PC-3 (cell line): ENCODE measurements around the gene CCT5. TPM values are rescaled to one million over a fixed set of nuclear protein-coding genes. Genes with fewer than 3 reads are reported as not detected.

Source experiments
- ATAC-seq: fragments of 200-7000 bp; cut with Tn5 transposase; 2 replicates; pipeline ENCODE4 v1.9.1; 2020; ENCODE audit warnings: mild to moderate bottlenecking, moderate library complexity
- BruUV-seq: library from RNA; stranded (reverse); fragments of 400-500 nt; replicated peaks from 2 replicates; lab custom pipeline; 2021; lab: Mats Ljungman, UMichigan
- CTCF ChIA-PET: fragments of 300-600 bp; sonication (Branson Sonifier 250); formaldehyde crosslinking; loops from one replicate; lab custom pipeline; 2022; ENCODE audit warnings: antibody characterized with exemption; lab: Charles Lee
- POLR2A ChIA-PET: fragments of 300-600 bp; sonication (Branson Sonifier 250); formaldehyde crosslinking; loops from one replicate; lab custom pipeline; 2022; ENCODE audit warnings: antibody characterized with exemption; ENCODE audit not compliant: unreplicated experiment; lab: Charles Lee
- DNase-seq: peaks from one replicate; pipeline ENCODE4 v3.0.0-alpha.2; 2015
- H2AFZ ChIP-seq: fragments of 300-600 bp; sonication (generic); 2 replicates; pipeline ENCODE4 v1.6.0; 2016; ENCODE audit warnings: antibody characterized with exemption, low read length
- H3F3A ChIP-seq: fragments of 300-600 bp; sonication (generic); one replicate; pipeline ENCODE4 v1.6.0; 2017; ENCODE audit warnings: antibody characterized with exemption, low read length, control low read depth, mild to moderate bottlenecking; ENCODE audit not compliant: unreplicated experiment
- H3K27ac ChIP-seq: fragments of 300-600 bp; sonication (generic); 2 replicates; pipeline ENCODE4 v1.5.1; 2016; ENCODE audit warnings: mild to moderate bottlenecking, low read length
- H3K27me3 ChIP-seq: fragments of 300-600 bp; sonication (generic); 2 replicates; pipeline ENCODE4 v1.6.1; 2016; ENCODE audit warnings: low read length, mixed read lengths
- H3K36me3 ChIP-seq: fragments of 300-600 bp; sonication (generic); 2 replicates; pipeline ENCODE4 v1.6.1; 2016; ENCODE audit warnings: low read depth, mixed run types, low read length, mixed read lengths
- H3K4me1 ChIP-seq: fragments of 300-600 bp; sonication (generic); 2 replicates; pipeline ENCODE4 v1.5.1; 2016; ENCODE audit warnings: low read length; ENCODE audit not compliant: insufficient read depth
- H3K4me2 ChIP-seq: fragments of 300-600 bp; sonication (generic); 2 replicates; pipeline ENCODE4 v1.6.0; 2016; ENCODE audit warnings: low read length
- H3K4me3 ChIP-seq: fragments of 300-600 bp; sonication (generic); 2 replicates; pipeline ENCODE4 v1.5.1; 2016; ENCODE audit warnings: mild to moderate bottlenecking, low read length, mixed read lengths
- H3K79me2 ChIP-seq: fragments of 300-600 bp; sonication (generic); 2 replicates; pipeline ENCODE4 v1.6.1; 2017; ENCODE audit warnings: low read length, mixed read lengths
- H3K9ac ChIP-seq: fragments of 300-600 bp; sonication (generic); 2 replicates; pipeline ENCODE4 v1.6.0; 2016; ENCODE audit warnings: mild to moderate bottlenecking, low read length
- H3K9me2 ChIP-seq: fragments of 300-600 bp; sonication (generic); replicated peaks from 2 replicates; pipeline ENCODE4 v1.6.1; 2016; ENCODE audit warnings: mixed run types, low read length, mixed read lengths
- H3K9me3 ChIP-seq: fragments of 300-600 bp; sonication (generic); 2 replicates; pipeline ENCODE4 v1.6.1; 2016; ENCODE audit warnings: low read length, mixed read lengths
- H4K20me1 ChIP-seq: fragments of 300-600 bp; sonication (generic); 2 replicates; pipeline ENCODE4 v1.6.1; 2016; ENCODE audit warnings: low read length, mixed read lengths
- CTCF ChIP-seq: fragments of 300-600 bp; sonication (generic); conservative IDR thresholded peaks from 2 replicates; pipeline ENCODE4 v1.5.1; 2017; ENCODE audit warnings: antibody characterized with exemption, low read depth, mild to moderate bottlenecking, low read length
- EZH2 ChIP-seq: fragments of 300-600 bp; sonication (generic); IDR thresholded peaks from one replicate; pipeline ENCODE4 v1.6.1; 2017; ENCODE audit warnings: antibody characterized with exemption, mild to moderate bottlenecking, low read length; ENCODE audit not compliant: unreplicated experiment
- EZH2phosphoT487 ChIP-seq: fragments of 300-600 bp; sonication (generic); IDR thresholded peaks from 2 replicates; pipeline ENCODE4 v1.6.1; 2018; ENCODE audit warnings: mild to moderate bottlenecking, antibody characterized with exemption, low read length, borderline replicate concordance
- intact Hi-C: fragments of 100-400 bp; cut with micrococcal nuclease; formaldehyde crosslinking; loops from 2 replicates; pipeline ENCODE4 v1.9.0; 2023
- total RNA-seq: library from RNA; depleted of rRNA; stranded (reverse); fragments of >200 nt; gene quantifications from 2 replicates; pipeline ENCODE4 v1.2.3, GENCODE V29; 2014

The CCT5 gene
- total RNA-seq, 1 experiment from 2014 or later, result 1,334 TPM

- Histone ChIP-seq H3K4me1 (peaks cover 9% of the 10 kb centered on the region), H3K27ac (no peak overlapping the region), H3K9ac (no peak overlapping the region), H3K27me3 (no peaks in the 10 kb centered on the region), H2AFZ (no peak overlapping the region), H3K9me3 (no peaks in the 10 kb centered on the region), H3K36me3 (no peaks in the 10 kb centered on the region), H4K20me1 (no peaks in the 10 kb centered on the region), H3F3A (no peaks in the 10 kb centered on the region), H3K4me3 (no peak overlapping the region), H3K4me2 (no peak overlapping the region), H3K9me2 (no peaks in the 10 kb centered on the region), H3K79me2 (no peaks in the 10 kb centered on the region)
- ChIA-PET POLR2A (no interaction called here), CTCF (no interaction called here)
- TF ChIP-seq CTCF (no peak), EZH2phosphoT487 (no peak), EZH2 (no peak)
- no peak for DNase-seq
- ATAC-seq, result no peak
- intact Hi-C loops, result no loop called here
- no TSS peak for BruUV-seq
Observed at GRCh38 chr5:10213316-10213715, 36.8 kb upstream of the CCT5 start.

- Histone ChIP-seq H2AFZ (no peak overlapping the region), H3K4me1 (peaks cover 9% of the 10 kb centered on the region), H3K36me3 (no peaks in the 10 kb centered on the region), H3K9me3 (no peaks in the 10 kb centered on the region), H3K79me2 (no peaks in the 10 kb centered on the region), H4K20me1 (no peaks in the 10 kb centered on the region), H3K9ac (no peak overlapping the region), H3K27me3 (no peaks in the 10 kb centered on the region), H3F3A (no peaks in the 10 kb centered on the region), H3K4me3 (no peak overlapping the region), H3K9me2 (no peaks in the 10 kb centered on the region), H3K27ac (no peak overlapping the region), H3K4me2 (no peak overlapping the region)
- BruUV-seq, result no TSS peak
- TF ChIP-seq EZH2phosphoT487, result no peak
- TF ChIP-seq CTCF, result no peak
- no peak for TF ChIP-seq EZH2
- ChIA-PET CTCF (interaction anchor here (0.5 to 0.7 kb wide), 2 partner anchors 19 to 36 kb away, joined by 4 to 13 read pairs; partner anchors contain the start of gene CCT5), POLR2A (interaction anchor here (0.7 kb wide), 1 partner anchor 35 kb away, joined by 26 read pairs; no protein-coding TSS in a partner anchor)
- intact Hi-C loops, result no loop called here
- DNase-seq (peak; percentile 30), ATAC-seq (peak; percentile 28; the same call in 1 of the 2 replicates)
Observed at GRCh38 chr5:10214041-10214440, 36.0 kb upstream of the CCT5 start.

GRCh38 chr5:10215366-10215765 is 34.7 kb upstream of the CCT5 start:
- ChIA-PET POLR2A (no interaction called here), CTCF (no interaction called here)
- no TSS peak for BruUV-seq
- H3K9me2 ChIP-seq, result no peaks in the 10 kb centered on the region
- H3K4me3 ChIP-seq, result no peak overlapping the region
- H2AFZ ChIP-seq, result no peak overlapping the region
- no peaks in the 10 kb centered on the region for H3K79me2 ChIP-seq
- H3F3A ChIP-seq, result no peaks in the 10 kb centered on the region
- H3K4me2 ChIP-seq, result no peak overlapping the region
- H4K20me1 ChIP-seq, result no peaks in the 10 kb centered on the region
- no peaks in the 10 kb centered on the region for H3K27me3 ChIP-seq
- H3K4me1 ChIP-seq, result peaks cover 4% of the 10 kb centered on the region
- DNase-seq (no peak), ATAC-seq (no peak)
- no peak overlapping the region for H3K27ac ChIP-seq
- intact Hi-C loops, result no loop called here
- H3K36me3 ChIP-seq, result no peaks in the 10 kb centered on the region
- H3K9ac ChIP-seq, result no peak overlapping the region
- H3K9me3 ChIP-seq, result no peaks in the 10 kb centered on the region
- TF ChIP-seq CTCF, result no peak
